Trophoblast cell (in vitro differentiated cells and primary cell): Measurements from ENCODE around the gene RPL32.

ENCODE experiments used
- DNase-seq, 2 donors: peaks; one replicate each; pipeline ENCODE4 v3.0.0-alpha.2; 2016
- H2AFZ ChIP-seq: 2 replicates; pipeline ENCODE4 v1.6.1; 2013; ENCODE audit warnings: low read length, moderate library complexity, mild to moderate bottlenecking; ENCODE audit not compliant: insufficient read depth, poor library complexity
- H2AK5ac ChIP-seq: 2 replicates; pipeline ENCODE4 v1.6.1; 2013; ENCODE audit warnings: mild to moderate bottlenecking, low read length
- H2BK120ac ChIP-seq: 2 replicates; pipeline ENCODE4 v1.6.1; 2013; ENCODE audit warnings: low read length, mild to moderate bottlenecking, moderate library complexity; ENCODE audit not compliant: insufficient read depth, poor library complexity
- H2BK12ac ChIP-seq: 2 replicates; pipeline ENCODE4 v1.6.1; 2013; ENCODE audit warnings: mild to moderate bottlenecking, low read length, moderate library complexity
- H2BK5ac ChIP-seq: 2 replicates; pipeline ENCODE4 v1.6.1; 2013; ENCODE audit warnings: low read length, low read depth, moderate library complexity, mild to moderate bottlenecking; ENCODE audit not compliant: poor library complexity
- H3K14ac ChIP-seq: 2 replicates; pipeline ENCODE4 v1.6.1; 2013; ENCODE audit warnings: mild to moderate bottlenecking, low read length
- H3K18ac ChIP-seq: 2 replicates; pipeline ENCODE4 v1.6.1; 2013; ENCODE audit warnings: mild to moderate bottlenecking, low read length
- H3K23ac ChIP-seq: 2 replicates; pipeline ENCODE4 v1.6.1; 2013; ENCODE audit warnings: low read length
- H3K27ac ChIP-seq: 2 replicates; pipeline ENCODE4 v1.5.1; 2013; ENCODE audit warnings: low read depth, mild to moderate bottlenecking, inconsistent platforms, low read length, moderate library complexity
- H3K27me3 ChIP-seq: 2 replicates; pipeline ENCODE4 v1.6.1; 2013; ENCODE audit warnings: inconsistent platforms, mild to moderate bottlenecking, low read length, moderate library complexity; ENCODE audit not compliant: insufficient read depth
- H3K36me3 ChIP-seq, 2 experiments: 1 replicate in 1 of 2; 2 replicates in 1 of 2; pipeline ENCODE4 v1.6.1; 2013; ENCODE audit warnings: low read length in 2 of 2, mild to moderate bottlenecking in 2 of 2, moderate library complexity in 1 of 2; ENCODE audit not compliant: insufficient read depth in 2 of 2, control insufficient read depth in 1 of 2
- H3K4ac ChIP-seq: 2 replicates; pipeline ENCODE4 v1.6.1; 2013; ENCODE audit warnings: low read depth, mild to moderate bottlenecking, low read length, moderate library complexity
- H3K4me1 ChIP-seq, 2 experiments: 1 replicate in 1 of 2; 2 replicates in 1 of 2; pipeline ENCODE4 v1.6.1; 2013; ENCODE audit warnings: low read length in 2 of 2, mild to moderate bottlenecking in 2 of 2, moderate library complexity in 1 of 2; ENCODE audit not compliant: insufficient read depth in 2 of 2, control insufficient read depth in 1 of 2
- H3K4me2 ChIP-seq: 2 replicates; pipeline ENCODE4 v1.6.1; 2013; ENCODE audit warnings: inconsistent platforms, mild to moderate bottlenecking, low read length, moderate library complexity
- H3K4me3 ChIP-seq: 2 replicates; pipeline ENCODE4 v1.5.1; 2013; ENCODE audit warnings: mild to moderate bottlenecking, low read depth, low read length, inconsistent platforms
- H3K79me1 ChIP-seq: one replicate; pipeline ENCODE4 v1.6.1; 2013; ENCODE audit warnings: low read length
- H3K79me2 ChIP-seq: 2 replicates; pipeline ENCODE4 v1.6.1; 2013; ENCODE audit warnings: low read length, mild to moderate bottlenecking; ENCODE audit not compliant: control insufficient read depth, insufficient read depth, poor library complexity
- H3K9ac ChIP-seq: 2 replicates; pipeline ENCODE4 v1.6.1; 2013; ENCODE audit warnings: mild to moderate bottlenecking, low read length
- H3K9me3 ChIP-seq: 2 replicates; pipeline ENCODE4 v1.6.1; 2013; ENCODE audit warnings: low read depth, mild to moderate bottlenecking, control low read depth, inconsistent platforms, low read length; ENCODE audit not compliant: insufficient read depth
- H4K12ac ChIP-seq: 2 replicates; pipeline ENCODE4 v1.6.1; 2013; ENCODE audit warnings: low read depth, mild to moderate bottlenecking, low read length, moderate library complexity
- H4K8ac ChIP-seq: 2 replicates; pipeline ENCODE4 v1.6.1; 2013; ENCODE audit warnings: low read depth, mild to moderate bottlenecking, low read length, moderate library complexity
- H4K91ac ChIP-seq: one replicate; pipeline ENCODE4 v1.6.1; 2013; ENCODE audit warnings: low read depth, mild to moderate bottlenecking, low read length, moderate library complexity
- WGBS: extraction: QIAGEN DNeasy Blood & Tissue Kit; methylation state at CpG from one replicate; pipeline ENCODE4 v1.1.7; 2013; ENCODE audit warnings: missing lambda C conversion rate; ENCODE audit not compliant: insufficient read length, insufficient coverage; ENCODE audit errors: extremely low coverage; 5-methylcytosine and 5-hydroxymethylcytosine counted together

Gene RPL32

DNA sequence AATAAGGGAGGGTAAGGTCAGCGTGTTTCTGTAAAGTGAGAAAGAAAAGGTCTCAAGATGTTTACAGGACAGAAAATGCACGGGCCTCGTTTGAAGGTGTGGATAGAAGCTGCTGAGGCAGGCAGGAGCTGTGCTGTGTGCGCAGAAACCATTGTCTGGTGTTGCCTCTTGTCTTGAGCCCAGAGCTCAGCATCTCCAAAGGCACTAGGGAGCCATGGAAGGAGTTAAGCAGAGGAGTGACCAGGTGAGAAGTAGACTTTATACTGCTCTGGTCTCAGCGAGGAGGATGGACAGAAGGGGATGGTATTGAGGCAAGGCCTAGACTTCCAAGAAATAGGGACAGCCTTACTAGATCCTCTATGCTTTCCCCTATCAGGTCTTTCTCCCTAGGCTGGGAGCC, 31.9 kb downstream of the RPL32 start:
- Histone ChIP-seq H3K18ac (no peak overlapping the region), H3K14ac (no peak overlapping the region), H3K79me2 (peaks cover 3% of the 10 kb centered on the region), H3K4me3 (no peak overlapping the region), H2BK120ac (no peak overlapping the region), H3K9ac (no peak overlapping the region), H3K36me3 (no peaks in the 10 kb centered on the region), H3K79me1 (peaks cover 3% of the 10 kb centered on the region), H4K8ac (no peak overlapping the region), H2BK5ac (no peak overlapping the region), H3K27me3 (no peaks in the 10 kb centered on the region), H3K4ac (no peak overlapping the region), H3K4me1 (peaks cover 0 to 4% of the 10 kb centered on the region in 2 experiments), H4K12ac (no peak overlapping the region), H2AK5ac (no peak overlapping the region), H2AFZ (no peak overlapping the region), H2BK12ac (no peak overlapping the region), H4K91ac (no peak overlapping the region), H3K9me3 (no peaks in the 10 kb centered on the region), H3K27ac (no peak overlapping the region), H3K23ac (no peak overlapping the region), H3K4me2 (peak overlapping the region; percentile 87)
- WGBS: no CpG with 5 or more reads among the region's 5 CpGs
- no peak for DNase-seq

DNA sequence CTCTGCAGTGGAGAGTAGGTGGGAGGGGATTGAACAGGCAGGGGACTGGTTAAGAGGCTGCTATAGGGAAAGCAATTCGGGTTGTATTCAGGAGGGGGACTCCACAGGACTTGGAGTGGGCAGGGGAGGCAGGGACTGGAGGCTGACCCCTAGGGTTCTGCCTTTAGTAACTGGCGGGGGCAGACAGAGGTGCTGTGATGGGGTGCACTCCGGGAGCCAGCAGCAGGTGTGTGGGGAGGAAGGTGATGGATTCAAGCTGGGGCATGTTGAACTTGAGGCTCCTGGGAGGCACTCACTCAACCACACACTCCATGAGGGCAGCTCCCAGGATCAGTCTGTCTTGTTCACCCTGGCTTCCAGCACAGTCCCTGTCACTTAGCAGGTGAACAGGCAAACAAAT, 32.4 kb downstream of the RPL32 start:
- Histone ChIP-seq H3K9ac (no peak overlapping the region), H3K36me3 (no peaks in the 10 kb centered on the region), H3K27me3 (no peaks in the 10 kb centered on the region), H3K4ac (no peak overlapping the region), H3K14ac (no peak overlapping the region), H3K79me2 (peaks cover 3% of the 10 kb centered on the region), H4K12ac (no peak overlapping the region), H2AFZ (no peak overlapping the region), H3K4me1 (peaks cover 0 to 4% of the 10 kb centered on the region in 2 experiments), H2AK5ac (no peak overlapping the region), H2BK12ac (no peak overlapping the region), H3K4me2 (no peak overlapping the region), H3K4me3 (no peak overlapping the region), H4K91ac (no peak overlapping the region), H4K8ac (no peak overlapping the region), H2BK5ac (no peak overlapping the region), H3K18ac (no peak overlapping the region), H3K9me3 (no peaks in the 10 kb centered on the region), H3K23ac (no peak overlapping the region), H2BK120ac (no peak overlapping the region), H3K27ac (no peak overlapping the region), H3K79me1 (peaks cover 3% of the 10 kb centered on the region)
- no CpG with 5 or more reads among the region's 3 CpGs for WGBS
- DNase-seq: no peak

DNA sequence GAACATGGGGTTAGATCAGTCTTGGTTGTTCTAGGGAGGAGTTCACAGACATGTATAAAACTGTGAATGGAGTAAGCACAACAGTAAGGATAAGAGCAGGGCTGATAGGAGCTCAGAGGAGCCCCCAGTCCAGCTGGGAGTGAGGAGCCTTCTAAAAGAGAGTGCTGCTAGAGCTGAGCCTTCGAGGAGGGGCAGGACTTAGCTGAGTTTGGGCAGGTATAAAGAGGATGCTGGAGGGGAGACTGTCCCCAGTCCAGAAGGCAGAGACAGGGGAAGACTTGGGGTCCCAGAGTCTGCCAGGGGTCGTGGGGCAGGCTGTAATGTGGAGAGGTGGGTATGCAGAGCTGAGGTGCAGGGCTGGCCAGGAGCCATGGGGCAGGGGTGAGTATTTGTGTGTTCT, 32.8 kb downstream of the RPL32 start:
- H3K4me2 ChIP-seq: no peak overlapping the region
- no peak overlapping the region for H2BK5ac ChIP-seq
- no peak overlapping the region for H2BK12ac ChIP-seq
- H4K12ac ChIP-seq: no peak overlapping the region
- H3K36me3 ChIP-seq: no peaks in the 10 kb centered on the region
- H3K23ac ChIP-seq: no peak overlapping the region
- H4K91ac ChIP-seq: no peak overlapping the region
- H3K4ac ChIP-seq: no peak overlapping the region
- H2BK120ac ChIP-seq: no peak overlapping the region
- H3K9me3 ChIP-seq: no peaks in the 10 kb centered on the region
- H3K18ac ChIP-seq: no peak overlapping the region
- H2AK5ac ChIP-seq: no peak overlapping the region
- no CpG with 5 or more reads among the region's 2 CpGs for WGBS
- H3K27ac ChIP-seq: no peak overlapping the region
- no peak for DNase-seq
- H3K79me1 ChIP-seq: peaks cover 3% of the 10 kb centered on the region
- H2AFZ ChIP-seq: no peak overlapping the region
- peaks cover 0 to 4% of the 10 kb centered on the region in 2 experiments for H3K4me1 ChIP-seq
- H3K79me2 ChIP-seq: peaks cover 3% of the 10 kb centered on the region
- no peaks in the 10 kb centered on the region for H3K27me3 ChIP-seq
- H3K9ac ChIP-seq: no peak overlapping the region
- no peak overlapping the region for H4K8ac ChIP-seq
- no peak overlapping the region for H3K14ac ChIP-seq
- no peak overlapping the region for H3K4me3 ChIP-seq

DNA sequence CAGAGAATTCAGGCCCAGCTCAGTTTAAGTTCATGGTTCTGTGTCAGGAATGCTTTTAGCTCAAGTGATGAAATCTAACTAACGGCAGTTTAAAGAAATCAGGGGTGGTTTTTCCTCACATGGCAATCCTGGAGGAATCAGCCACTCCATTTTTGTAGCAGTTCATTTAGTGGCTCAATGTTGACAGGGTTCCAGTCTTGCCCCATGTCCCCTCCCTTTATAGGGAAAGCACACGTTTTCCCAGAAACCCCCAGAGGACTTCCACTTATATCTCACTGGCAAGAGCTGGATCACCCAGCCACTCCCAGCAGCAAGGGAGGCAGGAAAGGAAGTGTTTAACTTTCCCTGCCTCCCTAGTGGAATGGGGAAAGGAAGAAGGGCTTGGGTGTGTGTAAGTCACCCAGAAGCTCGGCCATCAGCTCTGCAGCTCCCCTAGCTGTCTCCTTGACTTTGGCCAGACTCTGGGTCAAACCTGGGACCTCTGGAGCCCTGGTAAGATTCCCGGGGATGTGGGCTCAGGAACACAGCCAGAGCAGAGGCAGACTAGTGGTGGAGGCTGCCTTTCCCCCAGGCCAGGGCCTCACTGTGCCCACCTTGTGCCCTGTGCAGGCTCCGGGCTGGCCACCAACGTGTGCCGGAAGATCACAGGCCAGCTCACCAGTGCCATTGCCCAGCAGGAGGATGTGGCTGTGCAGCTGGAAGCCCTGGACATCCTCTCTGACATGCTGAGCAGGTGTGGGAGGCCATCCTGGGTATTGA, 33.6 kb downstream of the RPL32 start:
- Histone ChIP-seq H4K8ac (no peak overlapping the region), H2AFZ (no peak overlapping the region), H3K4me3 (no peak overlapping the region), H3K9me3 (no peaks in the 10 kb centered on the region), H3K27me3 (no peaks in the 10 kb centered on the region), H3K18ac (no peak overlapping the region), H4K12ac (no peak overlapping the region), H3K9ac (no peak overlapping the region), H3K27ac (no peak overlapping the region), H2AK5ac (no peak overlapping the region), H2BK5ac (no peak overlapping the region), H4K91ac (no peak overlapping the region), H3K14ac (no peak overlapping the region), H3K4me1 (peaks cover 0 to 4% of the 10 kb centered on the region in 2 experiments), H3K23ac (no peak overlapping the region), H3K79me2 (peaks cover 3% of the 10 kb centered on the region), H2BK12ac (no peak overlapping the region), H3K4me2 (no peak overlapping the region), H2BK120ac (no peak overlapping the region), H3K79me1 (peaks cover 3% of the 10 kb centered on the region), H3K4ac (no peak overlapping the region), H3K36me3 (no peaks in the 10 kb centered on the region)
- DNase-seq: no peak
- no CpG with 5 or more reads among the region's 7 CpGs for WGBS
